GM12892 (cell line): ENCODE results near the gene MYORG. TPM values are rescaled to one million over a fixed set of nuclear protein-coding genes. Genes with fewer than 3 reads are reported as not detected.

Source experiments
- DNase-seq: peaks from one replicate; pipeline ENCODE4 v3.0.0; 2011; ENCODE audit not compliant: insufficient read length
- FAIRE-seq: peaks from 2 replicates; lab custom pipeline; 2011; peaks lifted over from hg19 to GRCh38; lab: Jason Lieb, UNC
- POLR2A ChIP-seq: IDR thresholded peaks from 2 replicates; pipeline ENCODE4 v1.6.1; 2011; ENCODE audit warnings: low read depth, low read length, control low read depth
- POLR2AphosphoS5 ChIP-seq: IDR thresholded peaks from 2 replicates; pipeline ENCODE4 v1.6.1; 2011; ENCODE audit warnings: low read depth, low read length, control low read depth
- TAF1 ChIP-seq: IDR thresholded peaks from 2 replicates; pipeline ENCODE4 v1.6.1; 2011; ENCODE audit warnings: low read depth, mild to moderate bottlenecking, control low read depth, low read length, borderline replicate concordance
- polyA plus RNA-seq: library from polyadenylated mRNA; unstranded; fragments of >200 nt; gene quantifications from one replicate; pipeline ENCODE4 v1.2.1, GENCODE V29; 2012; ENCODE audit warnings: missing spikeins, inconsistent platforms; ENCODE audit not compliant: missing spikeins

MYORG gene
- 0.15 TPM for polyA plus RNA-seq

DNA sequence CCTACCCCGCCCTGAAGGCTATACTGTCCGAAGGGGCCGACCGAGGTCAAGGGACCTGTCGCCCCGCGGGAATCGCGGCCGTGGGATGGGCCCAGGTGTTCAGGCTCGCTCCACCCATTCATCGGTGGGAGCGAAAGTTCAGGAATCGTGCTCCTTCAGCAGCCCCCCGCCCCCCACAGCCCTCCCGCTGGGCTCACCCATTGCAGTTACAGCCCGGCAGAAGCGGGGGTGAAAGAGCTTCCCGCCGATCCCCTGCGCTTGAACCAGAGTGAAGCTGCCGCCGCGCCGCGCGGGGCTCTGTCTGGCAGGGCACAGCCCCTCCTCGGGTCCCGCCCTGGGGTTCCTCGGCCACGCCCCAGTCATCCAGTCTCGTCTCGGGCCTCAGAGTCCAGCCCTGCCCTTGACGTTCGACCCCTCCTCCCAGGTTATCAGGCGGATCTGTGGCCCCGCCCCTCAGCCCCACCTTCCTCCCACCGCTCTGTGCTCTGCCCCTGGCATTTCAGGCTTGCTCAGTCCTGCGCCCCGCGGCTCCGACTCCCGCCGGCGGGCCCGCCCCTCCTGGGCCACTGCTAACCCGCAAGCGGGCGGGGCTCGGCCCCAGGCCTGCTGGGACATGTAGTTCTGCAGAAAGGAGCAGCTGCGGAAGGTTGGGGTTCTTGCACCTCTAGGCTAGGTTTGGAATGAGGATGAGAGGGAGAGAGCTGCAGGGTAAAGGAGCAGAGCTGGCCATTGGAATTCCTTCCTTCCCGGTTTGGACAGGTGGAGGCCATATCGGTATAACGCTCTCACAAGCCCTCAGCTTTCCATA is at the start of gene MYORG:
Gene MYORG (minus strand): TSS at position 303 of the 808 bp plus-strand sequence. CDS start 3,955 bp downstream, outside the sequence.
- TF ChIP-seq TAF1 (no peak), POLR2AphosphoS5 (no peak), POLR2A (no peak)
- FAIRE-seq (peak; percentile 97), DNase-seq (peak; percentile 97)

DNA sequence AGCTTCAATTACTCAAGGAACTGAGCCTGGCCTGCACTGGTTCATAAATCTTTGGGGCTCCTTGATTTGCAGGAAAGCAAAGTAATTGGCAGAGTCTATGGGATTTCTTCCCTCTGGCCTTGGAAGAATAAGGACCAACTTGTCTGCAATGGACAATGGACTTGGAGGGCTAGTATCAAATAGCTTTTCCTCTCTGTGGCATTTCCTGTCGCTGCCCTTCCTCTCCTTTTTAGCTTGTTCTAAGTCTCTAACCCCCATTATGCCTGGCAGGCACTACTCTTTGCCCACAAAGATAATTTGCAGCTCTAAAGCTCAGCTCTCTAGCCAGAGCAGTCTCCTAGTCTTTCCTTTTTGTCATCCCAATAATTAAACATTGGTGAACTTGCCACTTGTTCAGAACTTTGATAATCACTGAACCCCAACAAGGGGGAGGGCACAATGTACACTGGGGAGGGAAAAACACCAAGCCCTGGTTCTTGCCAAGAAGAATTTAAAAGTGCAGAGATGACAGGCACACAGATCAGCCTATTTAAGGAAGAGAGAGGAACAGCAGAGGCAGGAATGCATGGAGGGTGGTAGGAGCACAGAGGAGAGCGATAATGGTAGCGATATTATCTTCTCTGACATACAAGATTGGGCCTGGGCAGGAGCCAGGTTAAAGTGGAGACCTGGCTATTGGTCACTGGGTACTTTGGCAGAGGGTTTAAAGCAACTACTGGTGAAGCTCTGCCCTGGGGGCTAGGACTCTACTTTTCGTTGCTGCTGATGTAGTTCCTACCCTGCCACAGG is 43.2 kb upstream of the MYORG start:
- no peak for DNase-seq
- no peak for FAIRE-seq
- TF ChIP-seq POLR2AphosphoS5 (no peak), POLR2A (no peak), TAF1 (no peak)

DNA sequence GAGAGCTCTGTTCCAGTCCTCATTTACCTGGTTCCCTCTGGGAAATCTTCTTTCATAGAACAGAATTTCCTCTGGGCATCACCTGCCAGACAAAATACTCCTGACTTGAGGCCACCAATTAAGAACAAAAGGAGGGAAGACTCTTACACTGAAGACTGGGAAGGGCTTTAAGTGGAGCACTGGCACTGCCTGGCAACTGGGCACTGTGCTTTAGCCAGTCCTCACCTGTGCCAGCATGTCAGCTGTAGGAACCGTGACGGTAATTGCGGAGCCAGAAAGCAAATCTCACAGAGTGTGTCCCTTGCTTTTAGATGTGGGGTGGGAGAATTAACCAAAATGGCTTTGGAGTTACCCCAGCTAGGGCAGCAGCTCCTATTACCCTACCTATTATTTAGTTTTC is 41.0 kb upstream of the MYORG start:
- no peak for FAIRE-seq
- TF ChIP-seq TAF1 (no peak), POLR2A (no peak), POLR2AphosphoS5 (no peak)
- no peak for DNase-seq

DNA sequence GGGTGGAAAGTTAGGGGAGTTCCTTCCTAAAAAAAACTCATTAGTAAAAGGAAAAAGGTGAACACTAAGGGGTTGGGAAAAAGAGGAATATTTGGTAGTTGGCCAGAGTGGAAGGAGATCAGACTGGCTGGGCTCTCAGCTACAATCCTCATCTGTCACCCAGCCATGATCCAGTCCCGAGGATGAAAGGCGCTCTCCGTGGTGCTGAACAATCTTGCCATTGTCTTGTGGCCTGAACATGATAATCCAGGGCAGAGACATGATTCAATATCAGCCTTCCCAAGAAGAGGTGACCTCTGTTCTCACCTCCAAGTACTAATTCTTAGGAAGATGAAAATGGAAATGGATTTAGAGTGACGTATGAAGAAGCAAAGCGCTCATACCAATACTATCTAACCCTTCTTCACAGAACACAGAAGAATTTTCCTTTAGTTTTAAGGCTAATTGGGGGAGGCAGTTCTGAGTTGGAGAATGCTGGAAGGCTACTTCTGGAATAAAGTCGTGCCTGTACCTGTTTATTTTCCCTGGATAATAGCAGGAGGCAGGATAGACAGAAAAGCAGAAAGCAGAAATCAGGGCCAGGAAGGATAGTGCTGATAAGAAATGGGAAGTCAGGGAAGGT is 36.6 kb upstream of the MYORG start:
- FAIRE-seq: no peak
- TF ChIP-seq POLR2A (no peak), TAF1 (no peak), POLR2AphosphoS5 (no peak)

DNA sequence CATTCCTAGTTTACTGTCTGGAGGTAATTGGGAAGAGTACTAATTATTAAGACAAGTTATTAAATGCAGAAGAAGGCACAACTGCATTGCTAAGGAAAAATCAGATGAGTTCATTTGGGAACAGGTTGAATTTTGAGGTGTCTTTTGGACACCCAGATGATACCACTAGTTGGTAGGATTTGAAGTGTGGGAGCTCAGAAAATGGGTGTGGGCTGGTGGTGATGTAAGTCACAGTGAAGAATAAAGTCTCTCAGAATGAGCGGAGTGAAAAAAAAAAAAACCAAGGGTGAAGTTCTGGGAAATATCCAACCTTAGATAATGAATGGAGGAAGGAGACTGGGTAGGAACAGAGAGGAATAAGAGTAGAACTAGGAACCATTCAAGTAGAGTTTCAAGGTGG is 35.6 kb upstream of the MYORG start:
- no peak for FAIRE-seq
- TF ChIP-seq POLR2A (no peak), POLR2AphosphoS5 (no peak), TAF1 (no peak)
- no peak for DNase-seq

More for the DNA sequence above, 36.6 kb upstream of the MYORG start:
- no peak for DNase-seq

DNA sequence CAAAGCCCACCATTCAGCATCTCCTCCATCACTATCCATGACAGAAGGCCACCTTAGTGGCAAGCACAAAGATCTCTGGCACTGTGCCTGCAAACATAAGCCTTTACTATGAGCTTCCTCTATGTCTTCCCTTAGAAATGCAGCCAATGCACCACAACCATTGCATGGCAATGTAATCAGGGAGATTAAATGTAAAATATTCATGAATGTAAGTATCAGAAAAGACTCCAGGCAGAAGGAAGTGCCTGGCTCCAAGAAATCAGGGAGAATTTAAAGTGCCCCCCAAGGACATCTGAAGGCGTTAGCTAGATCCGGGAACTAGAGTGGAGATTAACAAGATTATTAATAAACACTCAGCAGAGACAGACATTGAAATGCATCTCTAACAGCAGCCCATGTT is 32.5 kb upstream of the MYORG start:
- no peak for FAIRE-seq
- no peak for DNase-seq
- TF ChIP-seq TAF1 (no peak), POLR2A (no peak), POLR2AphosphoS5 (no peak)

DNA sequence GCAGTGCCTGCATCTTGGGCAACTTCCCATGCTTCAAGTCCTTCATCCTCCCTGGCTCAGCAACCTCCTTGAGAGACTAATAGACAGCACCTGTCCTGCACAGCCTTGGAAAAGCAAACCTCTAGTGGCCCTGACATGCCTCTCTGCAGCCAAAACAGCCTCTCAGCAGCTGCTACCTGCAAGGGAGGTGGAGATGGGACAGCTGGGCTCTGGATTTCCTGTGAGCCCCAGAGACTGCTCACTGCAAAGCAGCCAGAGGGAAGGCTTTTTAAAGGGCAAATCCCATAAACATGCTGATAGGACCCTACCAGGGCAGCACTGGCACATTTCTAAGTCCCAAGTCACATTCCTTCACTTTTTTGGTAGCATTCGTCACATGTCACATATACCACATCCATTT is 31.5 kb upstream of the MYORG start:
- TF ChIP-seq POLR2AphosphoS5 (no peak), TAF1 (no peak), POLR2A (no peak)
- no peak for FAIRE-seq

DNA sequence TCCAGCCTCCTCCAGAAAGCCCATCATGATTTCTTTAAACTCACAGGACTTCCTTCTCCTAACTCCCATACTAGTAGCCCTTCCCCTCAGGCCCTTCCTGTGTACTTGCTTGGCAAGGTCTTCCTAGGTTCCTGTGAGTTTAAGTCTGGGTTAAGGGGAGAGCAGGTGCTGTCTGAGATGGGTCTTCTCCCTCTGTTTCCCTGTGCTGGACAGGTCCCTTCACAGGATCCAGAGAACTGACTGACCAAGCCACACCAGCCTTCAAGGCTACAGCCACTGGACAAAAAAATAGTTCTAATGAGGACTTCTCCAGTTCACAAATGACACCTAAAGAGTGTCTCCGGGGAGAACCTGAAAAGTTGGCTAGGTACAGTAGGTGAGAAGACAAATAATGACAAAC is 29.5 kb upstream of the MYORG start:
- no peak for TF ChIP-seq TAF1
- no peak for TF ChIP-seq POLR2A
- no peak for TF ChIP-seq POLR2AphosphoS5
- no peak for DNase-seq
- no peak for FAIRE-seq

More for the DNA sequence above, 31.5 kb upstream of the MYORG start:
- DNase-seq: no peak

DNA sequence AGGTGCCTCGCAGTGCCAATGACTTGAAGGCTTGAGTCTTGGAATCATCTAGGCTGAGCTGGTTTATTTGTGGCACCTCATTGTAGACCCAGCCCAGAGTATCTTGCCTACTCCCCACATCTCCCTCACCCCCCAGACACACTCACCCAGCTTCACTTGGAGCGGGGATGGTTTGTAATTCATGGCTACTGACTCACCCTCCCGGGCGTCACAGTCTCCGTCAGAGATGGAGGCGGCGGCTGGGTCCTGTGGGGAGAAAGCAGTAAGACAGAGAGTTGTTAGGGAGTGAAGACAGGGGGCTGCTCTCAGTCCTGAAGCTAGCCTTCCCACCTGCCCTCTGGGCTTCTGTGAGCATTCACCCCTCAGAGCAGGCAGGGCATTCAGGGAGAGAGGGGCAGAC is 29.0 kb upstream of the MYORG start:
- FAIRE-seq (no peak), DNase-seq (no peak)
- TF ChIP-seq TAF1: no peak
- TF ChIP-seq POLR2AphosphoS5: no peak

DNA sequence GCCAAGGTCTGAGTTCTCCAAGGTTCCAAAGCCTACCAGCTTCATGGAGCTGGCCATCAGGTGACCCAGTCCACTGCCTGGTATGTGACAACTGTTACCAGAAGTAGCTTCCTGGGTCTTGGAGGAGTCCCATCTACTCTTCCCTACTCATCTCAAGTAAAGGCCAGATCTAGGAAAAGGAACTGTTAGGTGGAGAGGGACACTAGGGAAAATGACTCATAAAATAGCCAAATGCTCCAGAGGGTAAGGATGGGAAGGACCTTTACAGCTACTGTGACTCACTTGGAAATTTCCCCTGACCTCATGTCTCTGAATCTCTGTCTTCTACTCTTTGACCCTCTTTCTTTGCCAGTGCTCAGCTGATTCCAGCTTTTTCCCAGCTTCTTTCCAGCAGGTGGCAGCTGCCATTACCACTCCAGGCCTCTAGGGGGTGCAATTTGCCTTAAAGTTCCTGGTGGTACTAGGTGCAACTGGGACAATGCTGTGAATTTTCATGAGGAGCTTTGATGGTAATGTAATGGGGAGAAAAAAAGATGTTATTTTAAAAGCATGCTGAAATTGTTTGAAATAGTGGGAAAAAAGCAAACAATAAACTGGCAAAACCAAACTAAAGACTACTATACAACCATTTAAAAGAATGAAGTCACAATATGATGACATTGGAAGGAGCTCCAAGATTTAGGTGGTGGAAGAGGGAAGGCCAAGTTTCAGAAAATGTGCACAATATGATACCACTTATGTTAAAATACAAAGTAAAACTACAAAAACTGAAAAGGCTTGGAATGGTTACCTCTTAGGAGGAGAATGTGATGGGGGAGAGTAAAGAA is 27.1 kb upstream of the MYORG start:
- no peak for TF ChIP-seq POLR2A
- no peak for TF ChIP-seq POLR2AphosphoS5
- no peak for TF ChIP-seq TAF1
- FAIRE-seq: peak; percentile 86
- DNase-seq: no peak
